Measurements from ENCODE around the gene KIFAP3. TPM values are rescaled to one million over a fixed set of nuclear protein-coding genes. Genes with fewer than 3 reads are reported as not detected.

Gene KIFAP3
- total RNA-seq, 1 donor from 2014 or later = 26.6 TPM

- TF ChIP-seq CTCF (IDR thresholded peaks at IDR 0.05; ENCODE audit: insufficient read depth, low read length, poor library complexity, severe bottlenecking) = no peak
- no peaks in the 10 kb centered on the region for H3K27me3 ChIP-seq (ENCODE audit: control insufficient read depth, insufficient read depth, low read length)
- no peaks in the 10 kb centered on the region for H3K36me3 ChIP-seq (ENCODE audit: control insufficient read depth, insufficient read depth, low read length)
- no peak for DNase-seq (ENCODE audit: low read depth)
- no peak overlapping the region for H3K4me3 ChIP-seq (ENCODE audit: low read depth, low read length)
Observed at GRCh38 chr1:170044187-170044586, 30.3 kb downstream of the KIFAP3 start.

DNA sequence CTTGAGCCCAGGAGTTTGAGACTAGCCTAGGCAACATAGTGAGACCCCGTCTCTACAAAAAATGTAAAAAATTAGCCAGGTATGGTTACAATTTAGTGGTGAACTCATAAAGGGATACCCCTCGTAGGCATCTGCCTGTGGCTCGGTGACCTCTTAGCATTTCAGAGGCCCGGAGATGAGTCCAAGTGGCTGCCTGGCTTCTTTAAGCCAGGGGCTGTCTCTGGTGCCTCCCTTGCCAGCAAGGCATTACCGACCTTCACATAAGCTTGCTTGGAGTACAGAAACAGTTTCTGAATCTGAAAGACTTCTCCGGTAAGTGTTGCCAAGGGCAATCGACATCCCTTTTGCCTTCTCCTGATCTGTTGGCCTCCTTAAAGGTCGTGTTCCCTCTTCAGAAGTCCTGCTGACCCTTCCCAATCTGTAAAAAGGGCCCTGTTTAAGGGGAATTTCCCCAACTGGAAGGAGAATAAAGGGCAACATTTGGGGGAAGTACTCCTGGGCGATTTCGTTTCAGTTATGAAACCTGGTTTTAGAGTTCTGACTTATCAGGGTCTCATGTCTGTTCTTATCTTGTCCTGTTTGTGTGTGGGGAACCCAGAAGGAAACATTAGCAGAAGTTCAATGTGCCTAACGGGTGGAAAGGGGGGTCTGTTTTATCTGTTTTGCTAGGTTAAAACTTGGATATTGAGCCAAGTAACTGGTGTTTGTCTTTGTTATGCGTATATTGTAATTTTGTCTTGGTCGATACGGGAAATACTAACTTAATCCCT, 32.9 kb downstream of the KIFAP3 start:
- Histone ChIP-seq H3K4me3 (ENCODE audit: low read depth, low read length) (no peak overlapping the region), H3K36me3 (ENCODE audit: control insufficient read depth, insufficient read depth, low read length) (no peaks in the 10 kb centered on the region), H3K27me3 (ENCODE audit: control insufficient read depth, insufficient read depth, low read length) (no peaks in the 10 kb centered on the region)
- TF ChIP-seq CTCF (IDR thresholded peaks at IDR 0.05; ENCODE audit: insufficient read depth, low read length, poor library complexity, severe bottlenecking) = no peak
- no peak for DNase-seq (ENCODE audit: low read depth)

- no peak for DNase-seq (ENCODE audit: low read depth)
- no peaks in the 10 kb centered on the region for H3K27me3 ChIP-seq (ENCODE audit: control insufficient read depth, insufficient read depth, low read length)
- no peaks in the 10 kb centered on the region for H3K36me3 ChIP-seq (ENCODE audit: control insufficient read depth, insufficient read depth, low read length)
- no peak overlapping the region for H3K4me3 ChIP-seq (ENCODE audit: low read depth, low read length)
- TF ChIP-seq CTCF (IDR thresholded peaks at IDR 0.05; ENCODE audit: insufficient read depth, low read length, poor library complexity, severe bottlenecking) = no peak
Observed at GRCh38 chr1:170032531-170033280, 41.8 kb downstream of the KIFAP3 start.

DNA sequence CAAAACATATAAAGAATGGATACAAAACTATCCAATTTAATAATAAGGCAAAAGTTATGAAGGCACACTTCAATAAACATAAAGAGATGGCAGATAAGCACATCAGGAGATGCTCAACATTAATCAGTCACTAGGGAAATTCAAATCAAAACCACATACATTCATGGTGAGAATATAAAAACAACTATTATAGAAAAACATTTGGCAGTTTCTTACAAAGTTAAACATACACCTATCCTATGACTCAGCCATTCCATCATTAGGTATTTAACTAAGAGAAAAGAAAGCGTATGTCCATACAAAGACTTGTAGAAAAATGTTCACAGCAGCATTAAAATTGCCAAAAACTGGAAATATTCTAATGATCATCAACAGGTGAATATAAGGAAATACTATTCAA, 44.3 kb downstream of the KIFAP3 start:
- TF ChIP-seq CTCF (IDR thresholded peaks at IDR 0.05; ENCODE audit: insufficient read depth, low read length, poor library complexity, severe bottlenecking) = no peak
- H3K4me3 ChIP-seq (ENCODE audit: low read depth, low read length) = no peak overlapping the region
- no peak for DNase-seq (ENCODE audit: low read depth)
- H3K27me3 ChIP-seq (ENCODE audit: control insufficient read depth, insufficient read depth, low read length) = no peaks in the 10 kb centered on the region
- no peaks in the 10 kb centered on the region for H3K36me3 ChIP-seq (ENCODE audit: control insufficient read depth, insufficient read depth, low read length)

GRCh38 chr1:170027760-170028159, 46.7 kb downstream of the KIFAP3 start:
- Histone ChIP-seq H3K4me3 (ENCODE audit: low read depth, low read length) (no peak overlapping the region), H3K36me3 (ENCODE audit: control insufficient read depth, insufficient read depth, low read length) (no peaks in the 10 kb centered on the region), H3K27me3 (ENCODE audit: control insufficient read depth, insufficient read depth, low read length) (no peaks in the 10 kb centered on the region)
- no peak for DNase-seq (ENCODE audit: low read depth)
- no peak for TF ChIP-seq CTCF (IDR thresholded peaks at IDR 0.05; ENCODE audit: insufficient read depth, low read length, poor library complexity, severe bottlenecking)

All from kidney epithelial cell (primary cell).